Measurements from ENCODE around the gene KRTAP9-2.
"Not testable (repeated sequence)": the region's sequence is repeated elsewhere in the genome, so short reads cannot be mapped to it uniquely, and the experiment has no call there.

The KRTAP9-2 gene, protein sequence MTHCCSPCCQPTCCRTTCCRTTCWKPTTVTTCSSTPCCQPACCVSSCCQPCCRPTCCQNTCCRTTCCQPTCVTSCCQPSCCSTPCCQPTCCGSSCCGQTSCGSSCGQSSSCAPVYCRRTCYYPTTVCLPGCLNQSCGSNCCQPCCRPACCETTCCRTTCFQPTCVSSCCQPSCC

DNA sequence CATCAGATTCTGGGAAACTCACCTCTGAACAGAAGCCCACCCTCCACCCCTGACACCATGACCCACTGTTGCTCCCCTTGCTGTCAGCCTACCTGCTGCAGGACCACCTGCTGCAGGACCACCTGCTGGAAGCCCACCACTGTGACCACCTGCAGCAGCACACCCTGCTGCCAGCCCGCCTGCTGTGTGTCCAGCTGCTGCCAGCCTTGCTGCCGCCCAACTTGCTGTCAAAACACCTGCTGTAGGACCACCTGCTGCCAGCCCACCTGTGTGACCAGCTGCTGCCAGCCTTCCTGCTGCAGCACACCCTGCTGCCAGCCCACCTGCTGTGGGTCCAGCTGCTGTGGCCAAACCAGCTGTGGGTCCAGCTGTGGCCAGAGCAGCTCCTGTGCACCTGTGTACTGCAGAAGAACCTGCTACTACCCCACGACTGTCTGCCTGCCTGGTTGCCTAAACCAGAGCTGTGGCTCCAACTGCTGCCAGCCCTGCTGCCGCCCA is at the start of gene KRTAP9-2:
TSS of gene KRTAP9-2 (plus strand) at position 51 of the 498 bp plus-strand sequence. CDS start at position 58, 7 bp downstream.
- DNase-seq (ENCODE audit: low spot score): not testable (repeated sequence)

DNA sequence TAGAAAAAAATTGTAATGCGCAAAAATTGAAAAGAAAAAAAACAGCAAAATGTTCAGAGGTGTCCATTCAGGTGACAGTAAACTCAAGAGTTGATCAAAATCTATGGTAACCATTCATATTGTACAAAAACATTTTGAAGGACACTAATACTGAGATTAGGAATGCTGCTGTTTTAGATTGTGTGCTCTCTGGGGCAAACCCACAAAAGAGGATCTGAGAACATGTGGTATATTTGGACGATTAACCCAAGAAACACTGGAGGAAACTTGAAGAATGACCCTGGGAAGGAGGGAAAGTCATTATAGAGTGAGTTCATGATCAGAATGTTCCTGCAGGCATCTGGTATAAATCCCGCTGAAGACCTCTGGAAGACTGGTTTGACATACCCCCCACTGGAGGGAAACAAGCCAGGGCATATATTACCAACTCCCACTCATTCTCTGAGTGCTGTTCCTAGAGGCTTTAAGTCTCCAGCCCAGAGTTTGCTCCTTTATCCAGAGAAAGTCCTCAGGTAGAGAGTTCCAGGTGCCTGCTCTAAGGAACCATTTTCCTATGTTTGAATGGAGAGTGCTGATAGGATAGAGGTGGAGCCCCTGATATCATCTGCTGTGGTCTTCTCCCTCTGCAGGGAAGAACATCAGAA is 49.6 kb upstream of the KRTAP9-2 start:
- DNase-seq (ENCODE audit: low spot score): no peak

DNA sequence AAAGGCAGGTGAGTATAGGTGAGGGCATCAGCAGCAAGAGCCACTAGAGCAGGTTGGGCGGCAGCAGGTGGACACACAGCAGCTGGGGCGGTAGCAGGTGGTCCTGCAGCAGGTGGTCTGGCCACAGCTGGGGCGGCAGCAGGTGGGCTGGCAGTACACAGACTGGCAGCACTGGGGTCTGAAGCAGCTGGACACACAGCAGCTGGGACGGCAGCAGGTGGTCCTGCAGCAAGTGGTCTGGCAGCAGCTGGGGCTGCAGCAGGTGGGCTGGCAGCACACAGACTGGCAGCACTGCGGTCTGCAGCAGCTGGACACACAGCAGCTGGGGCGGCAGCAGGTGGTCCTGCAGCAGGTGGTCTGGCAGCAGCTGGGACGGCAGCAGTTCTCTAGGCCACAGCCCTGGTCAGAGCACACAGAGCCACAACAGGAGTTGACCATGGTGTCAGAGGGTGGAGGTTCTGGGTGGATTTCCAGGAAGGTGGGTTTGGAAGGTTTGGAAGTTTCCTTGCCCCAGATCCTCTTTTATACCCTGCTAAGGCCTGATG is 48.6 kb upstream of the KRTAP9-2 start, which contains the start of gene KRTAP4-2:
TSS of gene KRTAP4-2 (minus strand) at position 495 of the 545 bp plus-strand sequence. CDS start at position 438, 57 bp downstream.
- DNase-seq (ENCODE audit: low spot score): no peak

DNA sequence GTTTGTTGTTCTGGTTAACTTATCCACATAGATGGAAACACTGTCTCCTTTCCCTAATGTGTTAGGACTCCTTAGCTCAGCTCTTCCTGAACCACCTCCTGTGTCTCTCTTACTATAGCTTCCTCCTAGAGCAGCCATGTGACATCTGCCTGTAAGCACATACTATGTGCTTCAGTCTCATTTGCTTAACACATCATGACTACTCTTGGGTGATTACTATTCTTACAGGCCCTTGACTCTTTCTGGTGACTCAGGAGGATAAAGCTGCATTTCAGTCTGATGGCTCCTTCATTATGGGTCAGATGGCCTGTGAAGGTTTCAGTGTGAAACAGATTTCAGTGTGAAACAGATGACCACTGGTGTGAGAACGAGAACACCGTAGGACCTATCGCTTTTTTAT is 48.1 kb upstream of the KRTAP9-2 start:
- DNase-seq (ENCODE audit: low spot score): no peak

DNA sequence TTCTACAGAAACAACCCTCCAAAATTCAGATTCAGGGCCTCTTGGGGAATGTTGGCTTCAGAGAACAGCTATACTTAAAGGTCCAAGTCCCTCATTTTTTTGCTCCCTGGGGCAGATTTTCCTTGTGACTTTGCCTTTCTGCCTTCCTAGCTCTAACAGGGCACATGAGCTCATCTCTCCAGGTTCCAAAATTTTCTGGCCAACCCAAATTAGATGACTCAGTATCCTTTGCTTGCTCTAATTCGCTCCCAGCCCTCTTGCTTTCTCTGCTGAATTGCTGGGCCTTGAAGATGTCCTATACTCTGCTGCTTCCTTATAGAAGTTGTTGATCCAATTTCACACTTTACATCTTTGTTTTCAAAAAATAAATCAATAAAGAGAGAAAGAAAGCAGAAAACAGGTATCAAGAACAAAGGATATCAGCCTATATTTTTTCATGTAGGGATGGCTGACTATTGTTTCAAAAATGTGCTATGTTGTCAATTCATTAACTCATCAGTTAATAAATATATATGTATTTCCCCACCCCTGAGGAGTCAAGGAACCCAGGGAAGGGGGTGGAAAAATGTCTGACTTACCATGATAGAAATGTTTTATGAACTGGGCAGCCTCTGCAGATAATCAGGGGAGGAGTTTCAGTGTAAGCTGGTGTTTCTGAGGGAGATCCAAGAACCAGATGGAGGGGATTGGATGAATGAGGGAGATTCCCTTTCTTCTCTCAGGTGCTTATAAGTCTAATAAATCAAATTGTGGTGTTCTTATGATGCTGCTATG is 47.4 kb upstream of the KRTAP9-2 start:
- no peak for DNase-seq (ENCODE audit: low spot score)

DNA sequence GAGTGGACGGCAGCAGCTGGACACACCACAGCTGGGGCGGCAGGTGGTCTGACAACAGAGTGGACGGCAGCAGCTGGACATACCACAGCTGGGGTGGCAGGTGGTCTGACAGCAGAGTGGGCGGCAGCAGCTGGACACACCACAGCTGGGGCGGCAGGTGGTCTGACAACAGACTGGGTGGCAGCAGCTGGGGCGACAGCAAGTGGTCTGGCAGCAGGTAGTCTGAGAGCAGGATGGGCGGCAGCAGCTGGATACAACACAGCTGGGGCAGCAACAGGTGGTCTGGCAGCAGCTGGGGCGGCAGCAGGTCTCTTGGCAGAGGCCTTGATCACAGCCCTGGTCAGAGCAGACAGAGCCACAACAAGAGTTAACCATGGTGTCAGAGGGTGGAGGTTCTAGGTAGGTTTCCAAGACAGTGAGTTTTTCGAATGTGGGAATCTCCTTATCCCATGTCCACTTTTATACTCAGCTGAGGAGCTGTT is 41.9 kb upstream of the KRTAP9-2 start, which contains the start of gene KRTAP4-1:
TSS of gene KRTAP4-1 (minus strand) at position 432 of the 482 bp plus-strand sequence. CDS start at position 375, 57 bp downstream.
- DNase-seq (ENCODE audit: low spot score): no peak

DNA sequence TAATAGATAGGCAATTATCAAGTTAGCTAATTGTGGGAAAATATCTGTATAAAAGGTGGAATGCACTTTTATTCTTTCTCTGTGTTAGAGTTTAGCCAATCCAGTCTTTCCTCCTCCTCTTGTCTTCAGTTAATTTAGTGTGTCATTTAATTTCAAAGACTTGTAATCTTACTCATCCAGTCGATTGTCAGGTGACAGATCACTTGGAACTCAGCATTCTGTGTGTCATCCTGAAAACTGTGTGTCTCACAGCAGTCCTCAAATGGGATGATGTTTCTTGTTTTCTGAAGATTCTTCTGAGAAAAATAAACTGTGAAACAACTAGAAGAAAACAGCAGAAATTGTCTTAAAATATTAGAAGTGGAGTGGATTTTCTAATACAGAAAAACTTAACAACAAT is 41.4 kb upstream of the KRTAP9-2 start:
- no peak for DNase-seq (ENCODE audit: low spot score)

DNA sequence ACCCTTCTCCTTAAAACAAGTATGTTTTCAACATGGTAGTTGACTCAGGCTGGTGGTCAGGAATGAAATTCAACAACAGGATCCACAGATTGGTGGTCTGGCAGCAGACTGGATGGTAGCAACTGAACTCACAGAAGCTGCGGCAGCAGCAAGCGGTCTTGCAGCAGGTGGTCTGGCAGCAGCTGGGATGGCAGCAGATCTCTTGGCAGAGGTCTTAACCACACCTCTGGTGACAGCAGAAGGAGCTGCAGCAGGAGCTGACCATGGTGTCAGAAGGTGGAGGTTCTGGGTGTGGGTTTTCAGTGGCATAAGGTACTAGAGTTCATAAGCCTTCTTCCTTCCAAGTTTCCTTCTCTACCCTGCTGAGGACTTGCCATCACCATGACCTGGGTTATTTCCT is 39.6 kb upstream of the KRTAP9-2 start:
- DNase-seq (ENCODE audit: low spot score): no peak

DNA sequence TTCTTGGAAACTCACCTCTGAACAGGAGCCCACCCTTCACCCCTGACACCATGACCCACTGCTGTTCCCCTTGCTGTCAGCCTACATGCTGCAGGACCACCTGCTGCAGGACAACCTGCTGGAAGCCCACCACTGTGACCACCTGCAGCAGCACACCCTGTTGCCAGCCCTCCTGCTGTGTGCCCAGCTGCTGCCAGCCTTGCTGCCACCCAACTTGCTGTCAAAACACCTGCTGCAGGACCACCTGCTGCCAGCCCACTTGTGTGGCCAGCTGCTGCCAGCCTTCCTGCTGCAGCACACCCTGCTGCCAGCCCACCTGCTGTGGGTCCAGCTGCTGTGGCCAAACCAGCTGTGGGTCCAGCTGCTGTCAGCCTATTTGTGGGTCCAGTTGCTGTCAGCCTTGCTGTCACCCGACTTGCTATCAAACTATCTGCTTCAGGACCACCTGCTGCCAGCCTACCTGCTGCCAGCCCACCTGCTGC is 36.6 kb upstream of the KRTAP9-2 start, which contains the start of gene KRTAP9-1:
TSS of gene KRTAP9-1 (plus strand) at position 51 of the 482 bp plus-strand sequence. CDS start at position 51, 0 bp downstream.
- DNase-seq (ENCODE audit: low spot score): not testable (repeated sequence)

DNA sequence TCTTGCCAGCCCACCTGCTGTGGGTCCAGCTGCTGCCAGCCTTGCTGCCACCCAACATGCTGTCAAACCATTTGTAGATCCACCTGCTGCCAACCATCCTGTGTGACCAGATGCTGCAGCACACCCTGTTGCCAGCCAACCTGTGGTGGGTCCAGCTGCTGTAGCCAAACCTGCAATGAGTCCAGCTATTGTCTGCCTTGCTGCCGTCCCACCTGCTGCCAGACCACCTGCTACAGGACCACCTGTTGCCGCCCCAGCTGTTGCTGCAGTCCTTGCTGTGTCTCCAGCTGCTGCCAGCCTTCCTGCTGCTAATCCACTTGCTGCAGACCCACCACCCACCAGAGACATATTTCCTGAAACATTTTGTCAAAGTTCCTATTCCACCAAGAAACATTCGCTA is 36.1 kb upstream of the KRTAP9-2 start:
- no peak for DNase-seq (ENCODE audit: low spot score)

DNA sequence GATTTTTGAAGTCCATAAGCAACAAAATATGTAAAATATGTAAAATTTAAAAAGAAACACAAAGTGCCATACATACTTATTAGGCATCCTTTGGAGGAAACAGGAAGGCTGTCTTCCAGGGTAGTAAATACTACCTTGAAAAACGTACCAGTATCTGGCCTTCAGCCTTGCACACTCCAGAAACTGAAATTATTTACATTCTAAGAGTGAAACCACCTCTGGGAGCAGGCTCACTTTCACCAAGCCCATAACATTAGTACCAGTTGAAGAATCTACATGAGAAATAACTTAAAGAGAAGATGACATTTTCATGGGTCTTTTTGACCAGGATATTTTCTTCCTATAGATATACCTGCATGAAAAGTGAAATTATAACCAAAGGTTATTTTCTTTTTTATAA is 30.4 kb upstream of the KRTAP9-2 start:
- DNase-seq (ENCODE audit: low spot score): no peak

DNA sequence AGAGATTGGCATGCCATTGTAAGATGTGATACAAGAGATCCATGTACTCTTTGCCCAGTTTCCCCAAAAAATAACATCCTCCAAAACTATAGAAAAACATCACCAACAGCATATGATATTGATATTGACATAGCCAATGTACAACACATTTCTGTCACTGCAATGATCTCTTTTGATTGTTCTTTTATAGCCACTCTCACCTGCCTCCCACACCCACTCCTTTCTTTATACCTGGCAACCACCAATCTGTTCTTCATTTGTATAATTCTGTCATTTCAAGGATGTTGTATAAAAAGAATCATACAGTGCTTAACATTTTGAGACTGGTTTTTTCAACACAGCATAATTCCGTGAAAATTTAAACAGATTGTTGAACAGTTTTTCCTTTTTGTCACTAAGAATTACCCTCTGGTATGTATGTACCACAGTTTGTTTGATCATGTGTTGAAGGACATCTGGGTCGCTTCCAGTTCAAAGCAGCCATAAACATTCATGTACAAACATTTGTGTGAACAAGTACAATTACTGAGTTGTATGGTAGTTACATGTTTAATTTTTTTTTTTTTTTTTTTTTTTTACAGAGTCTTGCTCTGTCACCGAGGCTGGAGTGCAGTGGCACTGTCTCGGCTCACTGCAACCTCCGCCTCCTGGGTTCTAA is 26.9 kb upstream of the KRTAP9-2 start:
- DNase-seq (ENCODE audit: low spot score): no peak

DNA sequence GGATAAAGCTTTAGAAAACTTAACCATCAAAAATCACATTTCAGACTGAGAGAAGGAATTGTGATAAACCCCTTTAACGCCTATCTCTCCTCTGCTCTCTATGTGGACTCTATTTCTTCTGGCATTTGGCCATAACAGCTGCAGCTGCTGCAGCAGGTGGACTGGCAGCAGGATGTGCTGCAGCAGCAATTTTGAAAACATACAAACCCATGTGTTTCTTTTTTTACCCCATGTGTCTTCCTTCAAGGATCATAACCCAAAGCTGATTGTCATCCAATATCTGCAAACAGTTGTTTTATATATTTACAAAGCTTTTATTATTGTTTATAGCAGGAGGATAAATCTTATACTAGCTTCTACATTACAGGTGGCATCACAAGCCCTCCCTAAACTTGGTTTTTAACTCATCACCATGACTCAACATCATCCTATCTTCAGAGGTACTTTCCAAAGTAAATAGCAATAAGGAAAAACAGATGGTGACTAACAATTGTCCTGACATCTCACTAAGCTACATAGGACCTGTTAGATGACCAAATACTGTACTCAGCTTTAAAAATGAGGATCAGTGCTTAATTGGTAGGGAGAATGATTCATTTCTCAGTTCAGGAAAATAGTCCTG is 14.5 kb upstream of the KRTAP9-2 start:
- DNase-seq (ENCODE audit: low spot score): no peak

DNA sequence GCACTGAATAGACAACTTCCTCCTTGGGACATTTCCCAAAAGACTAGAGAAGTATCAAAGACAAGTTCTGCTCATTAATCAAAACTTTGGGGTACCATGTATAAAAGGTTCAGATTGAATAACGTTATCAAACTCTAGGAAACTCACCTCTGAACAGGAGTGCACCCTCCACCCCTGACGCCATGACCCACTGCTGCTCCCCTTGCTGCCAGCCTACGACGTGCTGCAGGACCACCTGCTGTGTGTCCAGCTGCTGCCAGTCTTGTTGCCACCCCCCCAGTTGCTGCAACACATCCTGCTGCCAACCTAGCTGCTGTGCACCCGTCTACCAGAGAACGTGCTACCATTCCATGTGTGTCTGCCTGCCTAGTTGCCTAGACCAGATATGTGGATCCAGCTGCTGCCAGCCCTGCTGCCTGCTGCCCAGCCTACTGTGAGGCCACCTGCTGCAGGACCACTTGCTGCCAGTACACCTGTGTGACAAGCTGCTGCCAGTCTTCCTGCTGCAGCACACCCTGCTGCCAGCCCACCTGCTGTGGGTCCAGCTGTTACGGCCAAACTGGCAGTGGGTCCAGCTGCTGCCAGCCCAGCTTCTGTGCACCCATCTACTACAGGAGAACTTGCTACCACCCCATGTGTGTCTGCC is 13.8 kb upstream of the KRTAP9-2 start:
- DNase-seq (ENCODE audit: low spot score): no peak

DNA sequence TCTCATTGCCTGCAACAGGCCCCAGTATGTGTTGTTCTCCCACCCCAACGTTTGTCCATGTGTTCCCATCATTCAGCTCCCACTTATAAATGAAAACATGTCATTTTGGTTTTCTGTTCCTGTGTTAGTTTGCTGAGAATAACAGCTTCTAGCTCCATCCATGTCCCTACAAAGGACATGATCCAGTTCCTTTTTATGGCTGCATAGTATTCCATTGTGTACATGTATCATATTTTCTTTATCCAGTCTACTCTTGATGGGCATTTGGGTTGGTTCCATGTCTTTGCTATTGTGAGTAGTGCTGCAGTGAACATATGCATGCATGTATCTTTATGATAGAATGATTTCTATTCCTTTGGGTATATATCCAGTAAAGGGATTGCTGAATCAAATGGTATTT is 10.8 kb upstream of the KRTAP9-2 start:
- DNase-seq (ENCODE audit: low spot score): no peak

DNA sequence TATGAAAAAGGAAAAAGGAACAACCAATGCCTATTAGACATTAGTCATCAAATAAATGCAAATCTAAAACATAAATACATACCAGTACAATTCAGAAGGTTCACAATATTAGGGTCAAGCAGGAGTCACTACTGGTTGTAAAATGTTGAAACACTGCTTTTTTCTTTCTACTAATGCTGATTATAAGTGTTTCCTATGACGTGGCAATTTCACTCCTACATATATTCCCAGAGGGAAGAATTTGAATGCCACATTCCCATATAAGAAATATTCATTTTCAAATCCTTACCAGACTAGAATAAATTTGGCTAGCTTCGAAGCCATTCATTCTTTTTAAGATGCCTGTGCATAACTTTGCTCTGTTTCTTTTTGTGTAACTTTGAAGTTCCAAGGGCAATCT is 2.6 kb upstream of the KRTAP9-2 start:
- no peak for DNase-seq (ENCODE audit: low spot score)

DNA sequence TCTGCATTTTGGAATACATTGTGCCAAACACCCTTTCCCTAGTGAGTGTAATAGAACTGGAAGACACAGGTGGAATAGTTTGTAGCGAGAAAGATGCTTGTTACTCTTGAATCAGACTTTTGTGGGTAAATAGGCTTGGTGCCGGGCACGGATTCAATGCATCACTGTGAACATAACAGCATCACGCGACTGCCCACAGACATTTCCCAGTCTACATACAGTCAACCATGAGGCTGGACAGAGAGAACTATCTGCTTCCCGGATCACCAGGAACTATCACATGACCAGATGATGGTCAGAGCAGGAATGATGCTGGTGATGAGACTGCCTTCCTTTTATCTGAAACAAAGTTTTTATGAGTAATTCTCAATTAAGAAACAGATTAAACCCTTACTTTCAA is 397 bp upstream of the KRTAP9-2 start:
- DNase-seq (ENCODE audit: low spot score): no peak

DNA sequence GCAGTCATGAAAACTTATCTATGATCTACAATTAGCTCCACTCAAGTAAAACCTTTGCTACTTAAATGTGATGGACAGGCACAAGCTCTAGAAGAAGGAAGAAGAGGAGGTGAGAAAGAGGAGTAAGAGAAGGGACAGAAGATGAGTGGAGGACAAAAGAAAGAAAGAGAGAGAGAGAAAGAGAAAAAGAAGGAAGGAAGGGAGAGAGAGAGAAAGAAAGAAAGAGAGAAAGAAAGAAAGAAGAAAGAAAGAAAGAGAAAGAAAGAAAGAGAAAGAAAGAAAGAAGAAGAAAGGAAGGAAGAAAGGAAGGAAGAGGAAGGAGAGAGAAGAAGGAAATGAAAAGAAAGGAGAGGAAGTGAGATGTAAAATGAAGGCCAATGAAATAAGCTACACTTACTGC is 3.6 kb downstream of the KRTAP9-2 start:
- no peak for DNase-seq (ENCODE audit: low spot score)

DNA sequence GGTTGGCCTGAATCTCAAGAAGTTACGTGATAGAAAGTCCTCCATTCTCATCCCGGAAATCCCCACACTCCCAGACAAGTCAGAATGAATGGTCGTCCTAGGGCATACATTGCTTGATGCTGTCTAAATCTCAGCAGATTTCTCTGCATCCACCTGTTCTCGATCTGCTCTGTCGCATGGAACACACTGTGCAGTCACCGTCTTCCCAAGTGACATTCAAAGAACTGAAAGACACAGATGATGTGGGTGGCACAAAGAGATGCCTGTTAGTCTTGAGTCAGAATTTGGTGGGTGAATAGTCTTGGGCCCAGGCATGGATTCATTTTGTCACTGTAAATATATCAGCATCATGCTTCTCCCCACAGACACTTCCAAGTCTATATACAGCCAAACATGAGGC is 5.3 kb downstream of the KRTAP9-2 start:
- DNase-seq (ENCODE audit: low spot score): no peak

DNA sequence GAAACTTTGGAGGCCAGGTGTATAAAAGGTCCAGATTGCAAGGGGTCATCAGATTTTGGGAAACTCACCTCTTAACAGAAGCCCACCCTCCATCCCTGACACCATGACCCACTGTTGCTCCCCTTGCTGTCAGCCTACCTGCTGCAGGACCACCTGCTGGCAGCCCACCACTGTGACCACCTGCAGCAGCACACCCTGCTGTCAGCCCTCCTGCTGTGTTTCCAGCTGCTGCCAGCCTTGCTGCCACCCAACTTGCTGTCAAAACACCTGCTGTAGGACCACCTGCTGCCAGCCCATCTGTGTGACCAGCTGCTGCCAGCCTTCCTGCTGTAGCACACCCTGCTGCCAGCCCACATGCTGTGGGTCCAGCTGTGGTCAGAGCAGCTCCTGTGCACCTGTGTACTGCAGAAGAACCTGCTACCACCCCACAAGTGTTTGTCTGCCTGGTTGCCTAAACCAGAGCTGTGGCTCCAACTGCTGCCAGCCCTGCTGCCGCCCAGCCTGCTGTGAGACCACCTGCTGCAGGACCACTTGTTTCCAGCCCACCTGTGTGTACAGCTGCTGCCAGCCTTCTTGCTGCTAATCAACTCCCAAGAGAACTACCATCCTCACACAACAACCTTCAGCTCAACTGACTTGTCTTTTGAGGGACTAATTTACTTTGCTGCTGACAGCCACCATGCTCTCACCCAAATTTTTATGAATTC is 6.1 kb downstream of the KRTAP9-2 start, which contains the start of gene KRTAP9-3:
TSS of gene KRTAP9-3 (plus strand) at position 51 of the 707 bp plus-strand sequence. CDS start at position 104, 53 bp downstream.
- DNase-seq (ENCODE audit: low spot score): not testable (repeated sequence)

Measured in hematopoietic multipotent progenitor cell treated with erythropoietin and hydrocortisone succinate and interleukin-3 and kit ligand, for 17 days (in vitro differentiated cells).